Measurements from ENCODE around the gene GSAP.
"Not testable (repeated sequence)": the region's sequence is repeated elsewhere in the genome, so short reads cannot be mapped to it uniquely, and the experiment has no call there.

Gene GSAP, protein sequence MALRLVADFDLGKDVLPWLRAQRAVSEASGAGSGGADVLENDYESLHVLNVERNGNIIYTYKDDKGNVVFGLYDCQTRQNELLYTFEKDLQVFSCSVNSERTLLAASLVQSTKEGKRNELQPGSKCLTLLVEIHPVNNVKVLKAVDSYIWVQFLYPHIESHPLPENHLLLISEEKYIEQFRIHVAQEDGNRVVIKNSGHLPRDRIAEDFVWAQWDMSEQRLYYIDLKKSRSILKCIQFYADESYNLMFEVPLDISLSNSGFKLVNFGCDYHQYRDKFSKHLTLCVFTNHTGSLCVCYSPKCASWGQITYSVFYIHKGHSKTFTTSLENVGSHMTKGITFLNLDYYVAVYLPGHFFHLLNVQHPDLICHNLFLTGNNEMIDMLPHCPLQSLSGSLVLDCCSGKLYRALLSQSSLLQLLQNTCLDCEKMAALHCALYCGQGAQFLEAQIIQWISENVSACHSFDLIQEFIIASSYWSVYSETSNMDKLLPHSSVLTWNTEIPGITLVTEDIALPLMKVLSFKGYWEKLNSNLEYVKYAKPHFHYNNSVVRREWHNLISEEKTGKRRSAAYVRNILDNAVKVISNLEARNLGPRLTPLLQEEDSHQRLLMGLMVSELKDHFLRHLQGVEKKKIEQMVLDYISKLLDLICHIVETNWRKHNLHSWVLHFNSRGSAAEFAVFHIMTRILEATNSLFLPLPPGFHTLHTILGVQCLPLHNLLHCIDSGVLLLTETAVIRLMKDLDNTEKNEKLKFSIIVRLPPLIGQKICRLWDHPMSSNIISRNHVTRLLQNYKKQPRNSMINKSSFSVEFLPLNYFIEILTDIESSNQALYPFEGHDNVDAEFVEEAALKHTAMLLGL

DNA sequence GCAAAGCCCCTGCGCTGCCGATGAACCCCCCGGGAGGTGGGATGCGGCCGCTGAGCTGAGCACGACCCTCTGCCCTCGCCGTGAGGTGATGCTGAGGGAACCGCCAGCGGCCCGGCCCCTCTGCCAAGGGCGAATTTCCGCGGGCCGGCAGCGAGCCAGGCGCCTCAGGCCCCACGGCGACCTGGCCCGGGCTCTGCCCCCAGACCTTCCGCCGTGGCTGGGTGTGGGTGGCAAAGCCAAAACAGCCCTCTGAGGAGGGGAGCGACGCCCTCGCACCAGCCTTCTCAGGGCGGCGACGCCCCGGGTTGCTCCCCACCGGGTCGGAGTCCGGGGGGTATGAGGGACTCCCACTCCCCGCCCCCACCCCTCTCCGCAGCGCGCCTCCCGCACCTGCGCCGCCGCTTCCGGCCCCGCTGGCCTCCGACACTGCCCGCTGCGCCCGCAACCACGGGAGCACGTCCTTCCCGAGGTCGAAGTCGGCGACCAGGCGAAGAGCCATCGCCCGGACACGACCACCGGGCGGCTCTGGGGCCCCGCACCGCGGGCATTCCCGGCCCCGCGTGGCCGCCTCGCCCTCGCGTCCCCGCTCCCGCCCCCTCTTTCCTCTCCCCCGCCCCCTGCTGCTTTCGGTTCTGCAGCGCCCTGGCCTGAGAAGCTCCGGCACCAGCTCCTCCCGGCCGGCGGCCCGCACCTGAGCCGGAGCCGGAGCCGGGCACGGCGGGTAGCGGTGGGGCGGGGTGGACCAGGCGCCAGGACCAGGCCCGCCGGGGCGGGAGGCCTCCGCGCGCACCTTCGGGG, at the start of gene GSAP:
GSAP (minus strand) TSS at position 527 of the 798 bp plus-strand sequence; CDS start at position 499, 28 bp downstream.
- FAIRE-seq, result no peak

DNA sequence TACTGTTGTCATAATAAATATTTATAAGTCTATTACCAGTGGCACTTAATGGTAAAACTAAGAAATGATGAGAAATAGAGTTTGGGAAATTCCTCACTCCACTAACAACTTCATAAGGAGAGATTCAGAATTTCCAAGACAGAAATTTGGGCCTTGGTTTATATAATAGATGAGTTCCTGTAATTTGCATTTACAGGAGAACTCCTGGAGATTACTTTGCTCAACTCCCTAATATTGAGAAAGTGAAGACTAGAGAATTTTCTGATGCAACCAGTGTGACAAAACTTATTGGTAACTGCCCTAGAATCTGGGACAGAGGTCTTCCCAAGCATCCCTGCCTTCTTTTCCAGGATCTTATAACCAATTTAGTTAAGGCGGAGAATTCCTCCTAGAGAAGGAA, 49.1 kb upstream of the GSAP start:
- no peak for FAIRE-seq

DNA sequence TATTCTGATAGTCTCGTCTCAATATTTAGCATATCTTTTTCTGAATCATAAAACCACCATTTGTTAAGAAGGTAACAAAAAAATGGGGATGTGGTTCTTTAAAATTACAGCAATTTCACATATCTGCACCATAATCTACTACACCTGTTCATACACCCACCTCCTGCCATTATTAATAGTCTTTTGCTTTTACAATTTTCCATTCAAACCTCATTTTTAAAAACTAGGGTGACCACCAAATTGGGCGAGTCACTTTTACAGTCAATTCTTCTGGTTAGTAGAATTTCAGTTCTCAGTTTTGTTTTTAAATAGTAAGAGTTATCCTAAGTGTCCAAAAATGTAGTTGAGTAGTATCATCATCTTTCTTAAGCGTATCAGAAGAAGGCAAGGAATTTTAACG, 48.4 kb upstream of the GSAP start:
- no peak for FAIRE-seq

DNA sequence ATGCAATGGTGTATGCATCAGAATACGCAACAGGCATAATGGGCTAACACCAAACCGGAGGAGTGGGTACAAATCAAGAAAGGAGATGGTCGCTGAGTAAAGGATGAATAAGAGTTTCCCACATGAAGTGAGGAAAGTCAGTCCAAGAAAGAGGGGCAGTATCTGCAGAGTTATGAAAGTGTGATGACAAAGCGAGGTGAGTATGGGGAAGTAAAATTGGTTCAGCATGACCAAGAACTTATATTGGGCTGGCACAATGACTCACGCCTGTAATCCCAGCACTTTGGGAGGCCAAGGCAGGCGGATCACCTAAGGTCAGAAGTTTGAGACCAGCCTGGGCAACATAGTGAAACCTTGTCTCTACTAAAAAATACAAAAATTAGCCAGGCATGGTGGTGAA, 47.5 kb upstream of the GSAP start:
- not testable (repeated sequence) for FAIRE-seq

DNA sequence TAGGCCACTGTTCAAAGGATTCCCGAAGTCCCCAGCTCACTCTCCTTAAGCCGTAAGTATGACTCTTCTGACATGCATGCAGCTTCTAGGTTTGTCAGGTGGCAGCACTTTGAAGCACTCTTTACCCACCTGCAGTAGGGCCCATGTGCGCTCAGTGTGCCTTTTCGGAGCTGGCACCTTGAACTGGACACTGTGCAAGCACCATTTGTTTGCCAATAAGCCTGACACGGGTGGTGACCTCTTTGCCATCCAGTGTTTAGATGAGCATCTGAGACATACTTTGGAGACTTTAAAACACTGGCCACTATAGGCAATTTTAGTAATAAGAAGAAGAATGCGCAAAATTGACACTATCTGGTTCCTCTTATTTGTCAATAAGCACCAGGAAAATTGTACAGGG, 45.7 kb upstream of the GSAP start:
- no peak for FAIRE-seq

DNA sequence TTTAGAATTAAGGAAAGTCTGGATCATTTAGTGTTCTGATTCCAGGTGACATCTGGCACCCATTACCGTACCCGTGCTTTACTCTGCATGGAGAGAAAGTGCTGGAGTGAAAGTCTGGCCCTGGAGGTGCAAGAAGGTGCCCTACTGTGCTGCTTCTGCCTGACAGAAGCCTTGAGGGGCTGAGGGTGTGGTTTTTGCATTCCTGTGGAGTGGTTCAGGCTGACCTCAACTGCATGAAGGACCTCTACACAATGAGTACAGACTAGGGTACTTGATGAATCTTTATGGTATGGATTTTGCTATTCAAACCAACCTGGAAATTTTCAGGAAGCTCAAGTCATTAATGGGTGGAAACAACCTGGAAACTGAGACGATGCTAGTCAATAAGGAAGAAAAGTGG, 45.1 kb upstream of the GSAP start:
- no peak for FAIRE-seq

DNA sequence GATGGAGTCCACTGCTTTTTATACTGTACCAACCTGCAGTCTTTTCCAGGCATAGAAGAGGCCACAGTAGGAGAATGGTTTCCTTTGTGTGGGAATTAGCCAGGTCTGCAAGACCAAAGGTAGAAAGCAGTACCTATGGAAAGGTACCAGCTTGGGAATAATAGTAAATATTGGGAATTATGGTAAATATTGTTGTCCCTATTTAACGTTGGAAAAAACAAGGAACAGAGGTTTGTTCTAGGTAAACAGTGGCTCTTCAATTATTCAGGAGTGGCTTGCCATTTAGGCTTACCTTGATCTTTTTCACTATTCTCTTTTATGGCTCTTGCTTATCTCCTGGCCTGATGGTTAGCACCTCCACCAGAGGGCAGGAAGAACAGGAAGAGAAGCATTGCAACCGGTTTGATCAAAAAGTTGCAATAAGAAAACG, 43.9 kb upstream of the GSAP start:
- no peak for FAIRE-seq

DNA sequence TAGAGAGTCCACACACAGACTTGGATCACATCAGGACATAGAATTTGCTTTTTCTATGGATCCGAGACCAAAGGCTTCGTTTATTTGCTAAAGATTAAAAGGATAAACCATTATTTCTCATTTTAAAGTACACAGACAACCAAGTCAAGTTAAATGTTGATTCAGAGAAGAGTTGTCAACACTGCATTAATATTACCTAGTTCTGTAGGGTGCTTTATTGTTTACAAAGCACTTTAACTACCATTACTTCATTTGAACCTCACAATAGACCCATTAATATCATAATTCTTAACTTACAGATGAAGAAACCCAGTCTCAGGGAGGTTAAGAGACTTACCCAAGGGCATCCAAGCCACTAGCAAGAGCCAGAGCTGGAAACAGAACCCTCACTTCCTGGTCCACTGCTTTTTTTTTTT, 43.2 kb upstream of the GSAP start:
- no peak for FAIRE-seq

DNA sequence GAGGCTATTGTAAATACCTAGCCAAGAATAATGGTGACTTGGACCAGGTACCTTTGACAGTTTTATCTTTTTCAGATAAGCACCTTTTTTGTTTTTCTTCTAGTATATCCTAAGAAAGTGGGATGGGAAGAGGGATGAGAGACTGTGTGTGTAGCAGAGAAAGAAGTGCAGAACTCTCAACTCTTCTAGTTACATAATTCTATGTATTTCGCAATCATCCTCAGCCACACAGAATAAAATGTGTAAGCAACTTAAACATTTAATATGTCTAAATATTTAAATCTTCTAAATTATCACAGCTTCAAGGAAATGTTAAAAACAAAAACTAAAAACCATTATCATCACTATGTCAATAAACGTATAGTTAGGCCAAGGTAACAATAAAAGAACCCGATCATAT, 42.6 kb upstream of the GSAP start:
- FAIRE-seq, result no peak

DNA sequence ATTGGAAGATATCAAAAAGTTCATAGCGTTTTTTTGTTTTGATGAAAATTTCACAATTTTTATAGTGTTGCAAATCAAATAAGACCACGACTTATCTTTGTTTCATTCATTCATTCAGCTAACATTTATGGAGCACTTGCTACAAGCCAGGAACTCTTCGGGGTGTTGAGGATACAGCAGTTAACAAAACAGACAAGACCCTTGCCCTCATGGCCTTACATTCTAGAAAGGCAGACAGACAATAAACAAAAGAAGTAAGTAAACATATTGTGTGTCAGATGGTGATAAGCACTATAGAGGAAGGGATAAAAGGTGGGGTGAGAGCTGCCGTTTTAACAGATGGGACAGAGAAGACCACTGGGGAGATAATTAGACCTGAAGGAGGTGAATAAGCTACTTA, 41.6 kb upstream of the GSAP start:
- FAIRE-seq, result no peak

DNA sequence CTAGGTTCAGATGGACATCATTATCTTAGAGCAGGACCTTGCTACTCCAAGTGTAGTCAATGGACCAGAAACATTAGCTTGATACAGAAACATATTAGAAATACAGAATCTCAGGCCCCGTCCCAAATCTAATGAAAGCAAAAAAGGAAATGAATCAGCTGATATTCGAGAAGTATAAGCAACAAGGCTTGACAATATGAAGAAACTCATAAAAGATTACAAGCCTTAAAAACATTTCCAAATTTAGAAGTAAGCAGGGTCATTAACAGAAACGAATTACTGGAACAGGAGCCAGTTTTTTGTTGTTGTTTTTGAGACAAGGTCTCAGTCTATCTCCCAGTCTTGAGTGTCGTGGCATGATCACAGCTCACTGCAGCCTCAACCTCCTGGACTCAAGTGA, 40.5 kb upstream of the GSAP start:
- no peak for FAIRE-seq

DNA sequence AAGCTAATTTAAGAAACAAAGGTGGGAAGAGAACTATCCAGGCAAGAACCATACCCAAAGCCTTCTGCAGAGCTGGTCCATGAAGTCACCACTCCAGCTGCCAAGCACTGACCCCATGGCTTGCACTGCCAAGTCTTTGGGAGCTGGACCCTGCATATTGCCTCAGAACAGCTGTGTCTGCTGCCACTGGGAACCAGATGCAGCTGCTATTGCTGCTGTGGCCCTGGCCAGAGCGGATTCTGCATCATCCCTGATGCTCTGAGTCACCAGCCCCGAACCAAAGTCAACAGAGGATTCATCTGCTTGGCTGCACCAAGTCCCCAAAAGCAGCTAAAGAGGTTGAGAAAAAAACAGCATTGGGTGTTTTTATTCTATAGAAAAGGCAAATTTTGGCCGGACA, 39.2 kb upstream of the GSAP start:
- FAIRE-seq, result no peak

DNA sequence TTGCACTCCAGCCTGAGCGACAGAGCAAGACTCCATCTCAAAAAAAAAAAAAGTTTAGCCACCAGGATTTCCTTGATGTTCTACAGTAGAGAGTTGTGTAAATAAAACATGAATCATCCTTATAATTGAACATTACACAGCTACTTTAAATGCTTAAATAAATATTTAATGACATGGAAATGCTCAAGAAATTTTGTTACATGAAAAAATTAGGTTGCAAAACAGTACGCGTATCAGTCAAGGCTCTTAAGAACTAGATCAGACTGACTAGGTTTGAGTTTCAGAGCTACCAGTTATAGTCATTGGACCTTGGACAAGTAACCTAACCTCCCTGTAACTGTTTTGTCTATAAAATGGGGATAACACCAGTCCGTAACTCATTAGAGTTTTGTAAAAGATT, 38.7 kb upstream of the GSAP start:
- FAIRE-seq, result no peak

DNA sequence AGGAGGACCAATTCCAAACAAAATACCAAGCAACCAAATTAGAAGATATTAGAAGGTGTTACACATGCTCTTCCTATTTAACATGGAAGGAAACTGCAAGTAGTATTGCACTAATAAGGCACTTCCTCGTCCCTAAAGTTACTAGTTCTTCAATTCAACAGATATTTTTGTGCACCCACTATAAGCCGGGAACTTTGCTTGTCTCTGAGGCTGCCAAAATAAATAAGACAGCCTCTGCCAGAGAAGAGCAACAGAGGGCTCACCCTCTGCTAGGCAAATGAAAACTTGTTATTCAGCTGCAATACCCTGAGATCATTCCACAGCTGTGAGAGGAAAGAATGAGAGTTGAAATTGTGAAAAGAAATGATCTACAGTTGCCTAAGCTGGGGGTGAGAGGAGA, 37.4 kb upstream of the GSAP start:
- no peak for FAIRE-seq

DNA sequence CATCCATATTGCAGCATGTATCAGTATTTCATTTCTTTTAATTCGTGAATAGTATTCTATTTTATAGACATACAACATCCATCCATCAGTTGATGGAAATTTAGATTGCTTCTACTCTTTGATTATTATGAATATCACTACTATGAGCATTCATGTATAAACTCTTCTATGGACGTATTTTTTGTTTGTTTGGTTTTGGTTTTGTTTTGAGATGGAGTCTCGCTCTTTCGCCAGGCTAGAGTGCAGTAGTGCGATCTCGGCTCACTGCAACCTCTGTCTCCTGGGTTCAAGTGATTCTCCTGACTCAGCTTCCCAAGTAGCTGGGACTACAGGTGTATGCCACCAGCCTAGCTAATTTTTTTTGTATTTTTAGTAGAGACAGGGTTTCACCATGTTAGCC, 35.8 kb upstream of the GSAP start:
- not testable (repeated sequence) for FAIRE-seq

DNA sequence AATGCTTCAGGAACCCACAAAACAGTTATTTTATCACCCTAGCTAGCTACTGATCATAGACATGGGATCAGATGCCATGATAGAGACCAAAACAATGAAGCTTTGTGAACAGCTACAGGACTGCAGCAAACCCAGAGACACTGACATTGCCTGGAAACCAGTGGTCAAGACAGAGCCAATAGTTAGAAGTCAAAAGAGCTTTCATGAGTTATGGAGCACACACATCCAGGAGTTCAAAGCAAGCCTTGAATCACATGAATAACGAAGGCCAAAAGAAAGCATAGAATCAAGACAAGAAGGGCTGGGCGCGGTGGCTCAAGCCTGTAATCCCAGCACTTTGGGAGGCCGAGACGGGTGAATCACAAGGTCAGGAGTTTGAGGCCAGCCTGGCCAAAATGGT, 34.5 kb upstream of the GSAP start:
- FAIRE-seq, result no peak

DNA sequence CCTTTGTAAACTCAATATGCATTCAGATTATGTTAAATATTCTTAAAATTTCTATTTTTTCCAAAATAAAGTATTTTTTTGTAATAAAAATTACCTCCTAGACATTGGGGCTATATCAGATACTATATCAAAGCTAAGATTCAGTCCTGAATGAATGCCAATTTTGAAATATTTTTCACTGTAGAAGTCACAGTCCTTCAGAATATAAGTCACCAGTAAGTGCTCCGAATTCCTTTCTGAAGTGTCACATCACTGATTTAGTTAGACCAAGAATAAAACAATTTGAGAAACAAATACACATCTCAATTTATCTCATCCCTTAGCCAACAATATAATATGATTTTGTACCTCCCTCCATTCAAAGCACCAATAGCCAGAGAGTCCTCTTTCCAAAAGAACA, 33.9 kb upstream of the GSAP start:
- FAIRE-seq, result no peak

DNA sequence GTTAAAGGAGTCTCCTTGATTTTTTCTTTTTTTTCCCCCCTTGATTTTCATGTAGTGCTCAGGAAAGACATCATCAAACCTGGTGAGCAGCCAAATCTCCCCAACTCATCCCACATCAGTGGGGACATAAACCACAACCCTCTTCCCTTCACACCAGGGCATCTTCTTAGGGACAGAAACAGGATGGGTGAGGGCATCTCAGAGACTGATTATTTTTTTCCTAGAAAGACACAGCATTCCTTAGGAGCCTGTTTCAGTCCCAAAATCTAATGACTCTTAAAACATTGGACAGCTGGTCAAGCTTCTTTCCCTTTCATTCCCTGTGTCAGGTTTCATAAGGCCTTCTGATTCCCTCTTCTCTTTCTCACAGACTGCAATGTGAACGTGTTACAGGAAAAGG, 31.5 kb upstream of the GSAP start:
- no peak for FAIRE-seq

DNA sequence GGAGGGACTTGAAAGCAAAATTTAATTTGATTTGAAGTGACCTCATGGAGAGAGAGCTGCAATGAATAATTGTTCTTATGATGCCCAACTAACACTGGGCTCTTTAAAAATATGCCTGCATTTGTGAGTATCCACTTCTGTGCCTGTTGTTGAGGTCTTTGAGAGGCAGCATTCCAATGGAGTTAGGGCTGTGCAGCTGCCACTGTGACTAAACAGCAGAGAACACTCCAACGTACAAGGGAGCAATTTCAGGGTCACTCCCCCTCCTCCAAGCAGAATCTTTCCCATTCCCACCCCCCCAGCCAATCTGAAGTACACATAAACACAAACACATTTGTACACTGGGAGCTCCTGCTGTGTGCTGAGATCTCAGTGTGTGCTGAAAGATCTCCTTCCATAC, 28.0 kb upstream of the GSAP start:
- FAIRE-seq, result no peak

DNA sequence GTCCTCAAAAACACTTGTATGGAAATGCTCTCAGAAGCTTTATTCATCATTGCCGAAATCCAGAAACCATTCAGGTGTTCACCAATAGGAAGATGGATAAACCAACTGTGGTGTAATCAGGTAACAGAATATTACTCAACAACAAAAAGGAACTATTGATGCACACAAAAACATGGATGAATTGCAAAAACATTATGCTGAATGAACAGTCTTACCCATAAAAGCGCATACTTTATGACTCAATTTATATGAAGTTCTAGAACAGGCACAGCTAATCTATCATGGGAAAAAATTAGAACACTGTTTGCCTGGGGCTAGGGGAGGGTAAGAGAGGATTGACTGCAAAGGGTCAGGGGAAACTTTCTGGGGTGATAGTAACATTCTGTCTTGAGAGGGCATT, 26.9 kb upstream of the GSAP start:
- no peak for FAIRE-seq

DNA sequence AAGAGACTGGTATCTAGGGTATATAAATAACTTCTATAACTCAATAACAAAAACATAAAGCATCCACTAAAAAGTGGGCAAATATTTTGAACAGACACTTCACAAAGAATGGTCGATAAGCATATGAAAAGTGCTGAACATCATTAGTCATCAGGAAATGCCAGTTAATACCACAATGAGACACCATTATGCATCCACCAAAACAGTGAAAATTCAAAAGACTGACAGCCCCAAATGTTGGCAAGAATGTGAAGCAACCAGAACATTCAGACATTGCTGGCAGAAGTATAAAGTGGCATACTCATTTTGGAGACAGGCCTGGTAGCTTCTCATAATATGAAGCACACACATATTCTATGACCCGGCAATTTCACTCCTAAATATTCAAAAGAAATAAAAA, 26.5 kb upstream of the GSAP start:
- FAIRE-seq, result no peak

DNA sequence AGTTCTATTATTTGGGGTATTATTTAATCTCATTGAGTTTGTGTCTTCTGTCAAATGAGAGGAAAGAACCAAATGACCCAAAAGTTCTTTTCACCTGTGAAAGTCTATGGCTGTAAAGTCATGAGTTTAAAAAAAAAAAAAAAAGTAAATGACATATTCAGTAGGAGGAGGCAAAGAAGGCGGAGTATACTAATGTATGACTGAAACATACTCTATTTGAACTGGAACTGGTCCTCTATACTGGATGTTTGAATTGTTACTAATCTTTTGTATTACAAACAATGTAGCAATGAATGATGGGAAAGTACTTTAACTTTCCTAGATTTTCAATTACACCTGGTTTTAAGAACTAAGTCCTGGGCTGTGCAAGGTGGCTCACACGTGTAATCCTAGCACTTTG, 24.9 kb upstream of the GSAP start:
- no peak for FAIRE-seq

DNA sequence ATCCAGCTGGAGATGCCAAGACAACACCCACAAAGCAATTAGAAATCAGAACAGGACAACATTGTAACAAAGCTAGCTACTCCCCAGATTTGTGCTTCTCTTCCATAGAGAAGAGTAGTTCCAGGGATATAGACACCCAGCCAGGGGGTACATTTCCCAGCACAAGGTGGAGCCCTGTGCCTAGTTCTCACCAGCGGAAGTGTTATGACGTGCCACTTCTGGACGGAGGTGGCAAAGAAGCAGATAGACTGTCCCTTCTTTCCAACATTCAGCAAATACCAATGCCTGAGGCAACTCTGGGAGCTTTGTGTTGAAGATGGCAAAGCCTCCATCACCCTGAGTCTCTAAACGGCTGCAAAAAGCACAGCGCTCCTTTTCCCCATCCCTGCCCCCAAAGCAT, 23.4 kb upstream of the GSAP start:
- FAIRE-seq, result no peak

Measured in G401.6 (cell line).